Neuronal stem cell (in vitro differentiated cells): Measurements from ENCODE around the gene PEX14.

Experiments
- DNase-seq: peaks from one replicate; pipeline ENCODE4 v3.0.0-alpha.2; 2013; ENCODE audit warnings: low spot score
- H2AFZ ChIP-seq: one replicate; pipeline ENCODE4 v1.6.1; 2013; ENCODE audit warnings: mild to moderate bottlenecking, low read length, inconsistent platforms
- H2AK5ac ChIP-seq: 2 replicates; pipeline ENCODE4 v1.6.1; 2013; ENCODE audit warnings: low read depth, mild to moderate bottlenecking, inconsistent platforms, low read length, moderate library complexity, mixed read lengths
- H2BK120ac ChIP-seq: 2 replicates; pipeline ENCODE4 v1.6.1; 2013; ENCODE audit warnings: low read depth, mild to moderate bottlenecking, inconsistent platforms, low read length, moderate library complexity, mixed read lengths
- H2BK12ac ChIP-seq: one replicate; pipeline ENCODE4 v1.6.1; 2013; ENCODE audit warnings: low read length, inconsistent platforms
- H2BK15ac ChIP-seq: 2 replicates; pipeline ENCODE4 v1.6.1; 2013; ENCODE audit warnings: mild to moderate bottlenecking, low read length, inconsistent platforms, mixed read lengths
- H2BK5ac ChIP-seq: one replicate; pipeline ENCODE4 v1.6.1; 2013; ENCODE audit warnings: inconsistent platforms, mild to moderate bottlenecking, low read length, moderate library complexity
- H3K14ac ChIP-seq: one replicate; pipeline ENCODE4 v1.6.1; 2013; ENCODE audit warnings: low read length, inconsistent platforms
- H3K18ac ChIP-seq: 2 replicates; pipeline ENCODE4 v1.6.1; 2013; ENCODE audit warnings: low read length, inconsistent platforms
- H3K23ac ChIP-seq: 2 replicates; pipeline ENCODE4 v1.6.1; 2013; ENCODE audit warnings: low read depth, mild to moderate bottlenecking, mixed read lengths, low read length, inconsistent platforms; ENCODE audit not compliant: poor library complexity
- H3K27ac ChIP-seq: replicated peaks from 3 replicates; pipeline ENCODE4 v1.5.1; 2013; ENCODE audit warnings: low read length, inconsistent platforms
- H3K27me3 ChIP-seq, 3 experiments: 2 replicates each; pipeline ENCODE4 v1.6.1; 2013; ENCODE audit warnings: low read length in 3 of 3, mild to moderate bottlenecking in 2 of 3, inconsistent platforms in 1 of 3, low read depth in 1 of 3, mixed read lengths in 1 of 3, moderate library complexity in 1 of 3; ENCODE audit not compliant: control insufficient read depth in 3 of 3, insufficient read depth in 3 of 3
- H3K36me3 ChIP-seq, 2 donors: replicated peaks in 1 of 2; 2 replicates each; pipeline ENCODE4 v1.6.1; 2013; ENCODE audit warnings: low read length in 2 of 2; ENCODE audit not compliant: control insufficient read depth in 2 of 2, insufficient read depth in 2 of 2
- H3K4ac ChIP-seq: 2 replicates; pipeline ENCODE4 v1.6.1; 2013; ENCODE audit warnings: inconsistent platforms, mild to moderate bottlenecking, low read length, moderate library complexity
- H3K4me1 ChIP-seq, 2 donors: 1 replicate in 1 of 2; 2 replicates in 1 of 2; pipeline ENCODE4 v1.6.1; 2013; ENCODE audit warnings: low read length in 2 of 2, low read depth in 1 of 2; ENCODE audit not compliant: control insufficient read depth in 2 of 2, insufficient read depth in 1 of 2
- H3K4me2 ChIP-seq: one replicate; pipeline ENCODE4 v1.6.1; 2013; ENCODE audit warnings: mild to moderate bottlenecking, low read length, inconsistent platforms; ENCODE audit not compliant: insufficient read depth, poor library complexity, severe bottlenecking
- H3K4me3 ChIP-seq, 2 donors: 2 replicates each; pipeline ENCODE4 v1.5.1; 2013; ENCODE audit warnings: low read length in 2 of 2, mild to moderate bottlenecking in 2 of 2, inconsistent platforms in 1 of 2, moderate library complexity in 1 of 2
- H3K79me1 ChIP-seq: one replicate; pipeline ENCODE4 v1.6.1; 2013; ENCODE audit warnings: low read depth, mild to moderate bottlenecking, inconsistent platforms, low read length, moderate library complexity
- H3K9ac ChIP-seq: one replicate; pipeline ENCODE4 v1.6.1; 2013; ENCODE audit warnings: mild to moderate bottlenecking, low read depth, low read length, inconsistent platforms; ENCODE audit not compliant: poor library complexity
- H3K9me3 ChIP-seq, 2 donors: replicated peaks in 1 of 2; 2 replicates each; pipeline versions ENCODE3 to v1.6.1; 2013; ENCODE audit warnings: low read length in 2 of 2, mild to moderate bottlenecking in 2 of 2, inconsistent platforms in 1 of 2, low read depth in 1 of 2, mixed read lengths in 1 of 2, moderate library complexity in 1 of 2; ENCODE audit not compliant: control insufficient read depth in 2 of 2, insufficient read depth in 1 of 2
- H4K8ac ChIP-seq: one replicate; pipeline ENCODE4 v1.6.1; 2013; ENCODE audit warnings: low read depth, mild to moderate bottlenecking, inconsistent platforms, low read length, moderate library complexity
- H4K91ac ChIP-seq: one replicate; pipeline ENCODE4 v1.6.1; 2013; ENCODE audit warnings: low read length, low read depth, mild to moderate bottlenecking, inconsistent platforms; ENCODE audit not compliant: poor library complexity
- WGBS, 2 donors: extraction: QIAGEN DNeasy Blood & Tissue Kit; methylation state at CpG; one replicate each; pipeline ENCODE4 v1.1.7; 2013; ENCODE audit warnings: missing lambda C conversion rate in 2 of 2, mixed read lengths in 1 of 2; ENCODE audit not compliant: insufficient read length in 2 of 2, insufficient replicate concordance in 1 of 2; ENCODE audit errors: extremely low coverage in 2 of 2; 5-methylcytosine and 5-hydroxymethylcytosine counted together

Gene PEX14

GRCh38 chr1:10509809-10510509 lies 35.2 kb downstream of the PEX14 start:
- H3K27ac ChIP-seq: peak overlapping the region; percentile 14
- H4K91ac ChIP-seq: no peak overlapping the region
- no peak overlapping the region for H3K18ac ChIP-seq
- no peak overlapping the region for H3K23ac ChIP-seq
- no peaks in the 10 kb centered on the region for H3K27me3 ChIP-seq
- H3K36me3 ChIP-seq: peaks cover 0 to 6% of the 10 kb centered on the region in 2 donors
- H2BK12ac ChIP-seq: no peak overlapping the region
- peaks cover 8% of the 10 kb centered on the region for H3K79me1 ChIP-seq
- no peak overlapping the region for H2BK120ac ChIP-seq
- no peak for DNase-seq
- no CpG with 5 or more reads among the region's 6 CpGs for WGBS, 2 donors
- H3K4me3 ChIP-seq: no peak overlapping the region
- H2AFZ ChIP-seq: no peak overlapping the region
- no peak overlapping the region for H3K4me2 ChIP-seq
- H3K14ac ChIP-seq: no peak overlapping the region
- H2BK15ac ChIP-seq: no peak overlapping the region
- H3K9me3 ChIP-seq: no peaks in the 10 kb centered on the region
- no peak overlapping the region for H3K9ac ChIP-seq
- no peak overlapping the region for H2AK5ac ChIP-seq
- peaks cover 14 to 25% of the 10 kb centered on the region in 2 donors for H3K4me1 ChIP-seq
- H4K8ac ChIP-seq: no peak overlapping the region
- H3K4ac ChIP-seq: no peak overlapping the region
- no peak overlapping the region for H2BK5ac ChIP-seq

GRCh38 chr1:10510520-10511493 lies 36.1 kb downstream of the PEX14 start:
- Histone ChIP-seq H3K4ac (no peak overlapping the region), H3K9me3 (no peaks in the 10 kb centered on the region), H4K91ac (no peak overlapping the region), H3K27ac (no peak overlapping the region), H3K9ac (no peak overlapping the region), H2AFZ (no peak overlapping the region), H2BK12ac (no peak overlapping the region), H3K14ac (no peak overlapping the region), H2AK5ac (no peak overlapping the region), H2BK15ac (no peak overlapping the region), H3K18ac (no peak overlapping the region), H3K36me3 (peaks cover 0 to 6% of the 10 kb centered on the region in 2 donors), H3K79me1 (peaks cover 8% of the 10 kb centered on the region), H2BK5ac (no peak overlapping the region), H2BK120ac (no peak overlapping the region), H4K8ac (no peak overlapping the region), H3K4me1 (peaks cover 14 to 27% of the 10 kb centered on the region in 2 donors), H3K27me3 (no peaks in the 10 kb centered on the region), H3K23ac (no peak overlapping the region), H3K4me3 (no peak overlapping the region), H3K4me2 (no peak overlapping the region)
- no CpG with 5 or more reads among the region's 12 CpGs for WGBS, 2 donors
- DNase-seq: no peak

GRCh38 chr1:10511494-10511885 lies 36.7 kb downstream of the PEX14 start:
- no peak overlapping the region for H3K23ac ChIP-seq
- H2BK12ac ChIP-seq: no peak overlapping the region
- H3K36me3 ChIP-seq: peaks cover 0 to 6% of the 10 kb centered on the region in 2 donors
- no peak overlapping the region for H3K9ac ChIP-seq
- H2BK120ac ChIP-seq: no peak overlapping the region
- no peak overlapping the region for H4K91ac ChIP-seq
- WGBS, 2 donors: no CpG with 5 or more reads among the region's 3 CpGs
- no peaks in the 10 kb centered on the region for H3K9me3 ChIP-seq
- H2AFZ ChIP-seq: no peak overlapping the region
- H3K79me1 ChIP-seq: peaks cover 6% of the 10 kb centered on the region
- H3K4me3 ChIP-seq: no peak overlapping the region
- H2BK5ac ChIP-seq: no peak overlapping the region
- no peak overlapping the region for H3K18ac ChIP-seq
- no peak overlapping the region for H2AK5ac ChIP-seq
- peaks cover 14 to 27% of the 10 kb centered on the region in 2 donors for H3K4me1 ChIP-seq
- H3K27ac ChIP-seq: no peak overlapping the region
- H3K27me3 ChIP-seq: no peaks in the 10 kb centered on the region
- no peak overlapping the region for H3K4me2 ChIP-seq
- H2BK15ac ChIP-seq: no peak overlapping the region
- no peak overlapping the region for H3K4ac ChIP-seq
- H3K14ac ChIP-seq: no peak overlapping the region
- DNase-seq: no peak
- H4K8ac ChIP-seq: no peak overlapping the region

GRCh38 chr1:10513199-10513598 lies 38.4 kb downstream of the PEX14 start:
- H3K9ac ChIP-seq: no peak overlapping the region
- H3K36me3 ChIP-seq: peaks cover 0 to 4% of the 10 kb centered on the region in 2 donors
- no peak overlapping the region for H3K4ac ChIP-seq
- DNase-seq: no peak
- no peak overlapping the region for H2BK12ac ChIP-seq
- no peak overlapping the region for H3K4me3 ChIP-seq
- H3K14ac ChIP-seq: no peak overlapping the region
- no peaks in the 10 kb centered on the region for H3K9me3 ChIP-seq
- no peak overlapping the region for H3K18ac ChIP-seq
- H3K4me2 ChIP-seq: no peak overlapping the region
- H3K79me1 ChIP-seq: peaks cover 6% of the 10 kb centered on the region
- H3K4me1 ChIP-seq: peaks cover 14 to 30% of the 10 kb centered on the region in 2 donors
- H2AK5ac ChIP-seq: no peak overlapping the region
- no peak overlapping the region for H2AFZ ChIP-seq
- H4K8ac ChIP-seq: no peak overlapping the region
- H4K91ac ChIP-seq: no peak overlapping the region
- no peaks in the 10 kb centered on the region for H3K27me3 ChIP-seq
- H2BK5ac ChIP-seq: no peak overlapping the region
- WGBS, 2 donors: no CpG with 5 or more reads among the region's 5 CpGs
- H3K27ac ChIP-seq: no peak overlapping the region
- no peak overlapping the region for H2BK15ac ChIP-seq
- H3K23ac ChIP-seq: no peak overlapping the region
- no peak overlapping the region for H2BK120ac ChIP-seq
